Astrocyte of the cerebellum (primary cell): ENCODE measurements around the gene KLHDC7B.

ENCODE experiments used
- DNase-seq: peaks from one replicate; pipeline ENCODE4 v3.0.0-alpha.2; 2011; ENCODE audit warnings: low read depth
- H3K4me3 ChIP-seq: 2 replicates; pipeline ENCODE4 v1.5.1; 2011; ENCODE audit warnings: mild to moderate bottlenecking, low read depth, low read length, moderate library complexity
- CTCF ChIP-seq: IDR thresholded peaks from 2 replicates; pipeline ENCODE4 v1.5.1; 2012; ENCODE audit warnings: low read length, low read depth, moderate library complexity, mild to moderate bottlenecking; ENCODE audit errors: missing control alignments
- in situ Hi-C: cut with HindIII; loops from 2 replicates; pipeline ENCODE4 v1.10.0; 2017; ENCODE audit warnings: low sequenced_read_pairs

The KLHDC7B gene

GRCh38 chr22:50584106-50585096 lies 38.7 kb downstream of the KLHDC7B start:
- H3K4me3 ChIP-seq, result no peak overlapping the region
- in situ Hi-C loops, result no loop called here
- DNase-seq, result no peak
- TF ChIP-seq CTCF, result no peak

GRCh38 chr22:50585238-50585637 lies 39.5 kb downstream of the KLHDC7B start:
- in situ Hi-C loops, result no loop called here

GRCh38 chr22:50585781-50586180 lies 40.1 kb downstream of the KLHDC7B start:
- DNase-seq, result no peak
- H3K4me3 ChIP-seq, result no peak overlapping the region
- in situ Hi-C loops, result no loop called here
- no peak for TF ChIP-seq CTCF

More at GRCh38 chr22:50585238-50585637, 39.5 kb downstream of the KLHDC7B start:
- H3K4me3 ChIP-seq, result no peak overlapping the region
- TF ChIP-seq CTCF, result no peak
- DNase-seq, result no peak

GRCh38 chr22:50586416-50586815 lies 40.7 kb downstream of the KLHDC7B start:
- no peak overlapping the region for H3K4me3 ChIP-seq
- no peak for TF ChIP-seq CTCF
- in situ Hi-C loops, result no loop called here
- no peak for DNase-seq

- no peak overlapping the region for H3K4me3 ChIP-seq
- in situ Hi-C loops, result no loop called here
- TF ChIP-seq CTCF, result no peak
- DNase-seq, result no peak
Observed at GRCh38 chr22:50587407-50587806, 41.7 kb downstream of the KLHDC7B start.

- no peak overlapping the region for H3K4me3 ChIP-seq
- no peak for TF ChIP-seq CTCF
- no peak for DNase-seq
- in situ Hi-C loops, result no loop called here
Observed at GRCh38 chr22:50595189-50595588, 49.5 kb downstream of the KLHDC7B start.
